Sigmoid colon (tissue), 7 donors: ENCODE measurements around the gene BCAT1. TPM values are rescaled to one million over a fixed set of nuclear protein-coding genes. Genes with fewer than 3 reads are reported as not detected.
"Not testable (repeated sequence)": the region's sequence is repeated elsewhere in the genome, so short reads cannot be mapped to it uniquely, and the experiment has no call there.

Experiments used
- DNase-seq: peaks from one replicate; pipeline ENCODE4 v3.0.0-alpha.2; 2019
- H3K27ac ChIP-seq, 4 donors: fragments of 200-600 bp; sonication (generic); one replicate each; pipeline ENCODE4 v1.5.1; 2016 to 2019; ENCODE audit warnings: mild to moderate bottlenecking in 1 of 4
- H3K27me3 ChIP-seq, 3 donors: fragments of 200-600 bp; sonication (generic); one replicate each; pipeline ENCODE4 v1.5.1; 2019; ENCODE audit warnings: mild to moderate bottlenecking in 1 of 3
- H3K36me3 ChIP-seq, 4 donors: fragments of 200-600 bp; sonication (generic); one replicate each; pipeline ENCODE4 v1.5.1; 2016 to 2019
- H3K4me1 ChIP-seq, 4 donors: fragments of 200-600 bp; sonication (generic); one replicate each; pipeline ENCODE4 v1.5.1; 2017 to 2019
- H3K4me3 ChIP-seq, 4 donors: fragments of 200-600 bp; sonication (generic); one replicate each; pipeline ENCODE4 v1.5.1; 2017 to 2019; ENCODE audit warnings: mild to moderate bottlenecking in 2 of 4, moderate library complexity in 1 of 4
- H3K9me3 ChIP-seq, 4 donors: fragments of 200-600 bp in 3 of 4; sonication (generic) in 3 of 4; one replicate each; pipeline versions ENCODE4 v1.5.1 to v1.6.1; 2013 to 2019
- CTCF ChIP-seq, 4 experiments: fragments of 450-650 bp in 3 of 4; fragments of 200-600 bp in 1 of 4; IDR thresholded peaks; one replicate each; pipeline ENCODE4 v1.5.1; 2016 to 2019; ENCODE audit warnings: antibody characterized with exemption in 4 of 4, mild to moderate bottlenecking in 3 of 4, moderate library complexity in 2 of 4
- EP300 ChIP-seq, 4 donors: sonication (generic); formaldehyde crosslinking; IDR thresholded peaks; one replicate each; pipeline ENCODE4 v1.6.1; 2017; ENCODE audit warnings: antibody characterized with exemption in 4 of 4
- POLR2A ChIP-seq, 2 donors: fragments of 450-650 bp; IDR thresholded peaks; one replicate each; pipeline ENCODE4 v1.6.1; 2016; ENCODE audit warnings: antibody characterized with exemption in 2 of 2, mild to moderate bottlenecking in 2 of 2, moderate library complexity in 2 of 2
- POLR2AphosphoS5 ChIP-seq, 4 donors: sonication (generic); formaldehyde crosslinking; IDR thresholded peaks; one replicate each; pipeline ENCODE4 v1.6.1; 2017; ENCODE audit warnings: antibody characterized with exemption in 4 of 4
- WGBS, 2 donors: extraction: QIAGEN DNeasy Blood & Tissue Kit; methylation state at CpG; one replicate each; pipeline ENCODE4 v1.1.7; 2013; 5-methylcytosine and 5-hydroxymethylcytosine counted together
- intact Hi-C: fragments of 100-400 bp; cut with DNase I; formaldehyde crosslinking; loops from one replicate; pipeline ENCODE4 v1.15.1; 2023
- polyA plus RNA-seq, 3 donors: library from polyadenylated mRNA; stranded (reverse); fragments of 200-250 nt; gene quantifications; one replicate each; pipeline ENCODE4 v1.2.3, GENCODE V29; 2013
- total RNA-seq, 4 donors: library from RNA; depleted of rRNA; stranded (reverse); fragments of >200 nt; gene quantifications; one replicate each; pipeline ENCODE4 v1.1.0, GENCODE V29; 2016
- donor health status: healthy with polysubstance abuse.
- donor health status: Bipolar disorder and iron deficiency.
- donor health status: healthy.

Gene BCAT1
- total and polyA plus RNA-seq, 7 donors = 2.1 to 20.3 (median 12.0) TPM

DNA sequence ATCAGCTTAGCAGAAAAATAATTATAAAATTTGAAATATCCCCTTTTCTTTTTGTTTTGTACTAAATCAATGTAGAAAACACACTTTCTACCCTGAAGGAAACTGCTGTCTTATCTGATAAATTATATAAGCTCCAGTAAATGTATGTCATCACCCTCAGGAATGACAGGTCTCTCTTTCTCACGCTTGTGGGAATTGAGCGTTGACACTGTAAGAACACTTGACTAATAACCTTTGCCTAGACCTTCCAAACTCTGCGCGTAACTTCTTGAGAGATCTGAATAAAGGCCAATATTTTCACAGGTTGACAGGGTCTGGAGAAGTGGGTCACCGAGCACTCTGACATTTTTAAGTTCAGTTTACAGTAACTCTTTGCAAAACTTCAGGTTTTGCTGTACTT lies 138.5 kb downstream of the BCAT1 start:
- no peaks in the 10 kb centered on the region for H3K36me3 ChIP-seq
- H3K9me3 ChIP-seq = no peaks in the 10 kb centered on the region
- H3K27me3 ChIP-seq = no peaks in the 10 kb centered on the region
- WGBS, 2 donors = 78 to 86% methylated on average over 5 of the region's 5 CpGs
- no peak for DNase-seq
- H3K4me3 ChIP-seq = no peak overlapping the region
- TF ChIP-seq POLR2AphosphoS5 (IDR thresholded peaks at IDR 0.05) (no peak), EP300 (IDR thresholded peaks at IDR 0.05) (no peak), CTCF (IDR thresholded peaks at IDR 0.05) (no peak), POLR2A (IDR thresholded peaks at IDR 0.05) (no peak)
- no peak overlapping the region for H3K27ac ChIP-seq
- intact Hi-C loops = no loop called here
- no peaks in the 10 kb centered on the region for H3K4me1 ChIP-seq

GRCh38 chr12:24809306-24809705 lies 139.6 kb downstream of the BCAT1 start:
- H3K36me3 ChIP-seq, H3K27ac ChIP-seq, H3K27me3 ChIP-seq, H3K9me3 ChIP-seq, H3K4me1 ChIP-seq, intact Hi-C loops, DNase-seq, H3K4me3 ChIP-seq: not testable (repeated sequence)
- 100% methylated on average over 1 of the region's 1 CpG for WGBS, 2 donors

DNA sequence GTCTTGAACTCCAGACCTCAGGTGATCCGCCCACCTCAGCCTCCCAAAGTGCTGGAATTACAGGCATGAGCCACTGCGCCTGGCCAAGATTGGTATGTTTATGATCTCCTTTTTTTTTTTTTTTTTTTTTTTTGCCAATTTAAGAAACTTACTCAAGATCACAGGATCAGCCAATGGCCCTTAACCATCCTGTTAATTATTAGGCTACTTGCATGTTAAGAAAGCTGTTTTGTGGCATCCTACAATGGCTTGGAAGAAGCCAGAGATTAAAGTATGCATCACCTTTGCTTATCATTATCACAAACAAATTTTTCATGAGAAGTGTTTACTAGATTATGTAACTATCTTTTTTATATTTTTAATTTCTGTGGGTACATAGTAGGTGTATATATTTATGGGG lies 140.2 kb downstream of the BCAT1 start:
- intact Hi-C loops = no loop called here
- Histone ChIP-seq H3K4me1 (no peaks in the 10 kb centered on the region), H3K4me3 (no peak overlapping the region), H3K36me3 (no peaks in the 10 kb centered on the region), H3K27me3 (no peaks in the 10 kb centered on the region), H3K9me3 (no peaks in the 10 kb centered on the region), H3K27ac (no peak overlapping the region)
- 93 to 96% methylated on average over 2 of the region's 2 CpGs for WGBS, 2 donors
- no peak for DNase-seq
- TF ChIP-seq CTCF (IDR thresholded peaks at IDR 0.05) = no peak
- TF ChIP-seq POLR2AphosphoS5 (IDR thresholded peaks at IDR 0.05) = no peak
- TF ChIP-seq EP300 (IDR thresholded peaks at IDR 0.05) = no peak
- no peak for TF ChIP-seq POLR2A (IDR thresholded peaks at IDR 0.05)

DNA sequence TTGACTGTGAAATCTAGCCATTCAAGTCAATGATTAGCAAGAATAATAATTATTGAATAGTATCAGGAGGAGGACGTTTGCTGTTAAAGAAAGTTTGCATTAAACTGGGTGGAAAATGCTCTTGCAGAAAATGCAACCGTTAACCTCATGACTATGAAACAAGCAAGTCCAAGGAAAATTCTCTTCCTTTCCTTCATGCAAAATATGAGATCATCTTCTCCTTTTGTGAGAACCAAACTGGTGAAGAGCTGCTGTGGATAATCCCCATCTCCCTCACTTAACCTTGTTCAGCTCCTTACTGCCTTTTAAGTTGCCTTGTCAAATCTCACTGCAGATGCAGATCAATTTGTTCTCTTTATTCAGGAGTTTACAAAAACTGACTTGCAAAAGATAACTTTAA lies 142.5 kb downstream of the BCAT1 start:
- intact Hi-C loops = no loop called here
- Histone ChIP-seq H3K4me3 (no peak overlapping the region), H3K27ac (no peak overlapping the region), H3K27me3 (no peaks in the 10 kb centered on the region), H3K4me1 (no peaks in the 10 kb centered on the region), H3K36me3 (no peaks in the 10 kb centered on the region), H3K9me3 (no peaks in the 10 kb centered on the region)
- WGBS, 2 donors = 69 to 85% methylated on average over 2 of the region's 2 CpGs
- no peak for DNase-seq
- TF ChIP-seq POLR2AphosphoS5 (IDR thresholded peaks at IDR 0.05) = no peak
- no peak for TF ChIP-seq EP300 (IDR thresholded peaks at IDR 0.05)
- TF ChIP-seq POLR2A (IDR thresholded peaks at IDR 0.05) = no peak
- TF ChIP-seq CTCF (IDR thresholded peaks at IDR 0.05) = no peak

- H3K27ac ChIP-seq = no peak overlapping the region
- no peaks in the 10 kb centered on the region for H3K4me1 ChIP-seq
- no peak for DNase-seq
- intact Hi-C loops = no loop called here
- no peaks in the 10 kb centered on the region for H3K27me3 ChIP-seq
- no peaks in the 10 kb centered on the region for H3K9me3 ChIP-seq
- WGBS, 2 donors = 48 to 77% methylated on average over 5 of the region's 5 CpGs
- no peak overlapping the region for H3K4me3 ChIP-seq
- no peaks in the 10 kb centered on the region for H3K36me3 ChIP-seq
- TF ChIP-seq EP300 (IDR thresholded peaks at IDR 0.05) = no peak
Observed at GRCh38 chr12:24803430-24804245, 145.3 kb downstream of the BCAT1 start.

- no peak overlapping the region for H3K27ac ChIP-seq
Observed at GRCh38 chr12:24798335-24798734, 150.6 kb downstream of the BCAT1 start.

More at GRCh38 chr12:24798335-24798734, 150.6 kb downstream of the BCAT1 start:
- Histone ChIP-seq H3K4me3 (no peak overlapping the region), H3K36me3 (no peaks in the 10 kb centered on the region), H3K9me3 (no peaks in the 10 kb centered on the region), H3K4me1 (no peaks in the 10 kb centered on the region), H3K27me3 (no peaks in the 10 kb centered on the region)
- intact Hi-C loops = no loop called here
- no peak for TF ChIP-seq POLR2AphosphoS5 (IDR thresholded peaks at IDR 0.05)
- TF ChIP-seq EP300 (IDR thresholded peaks at IDR 0.05) = no peak
- no peak for TF ChIP-seq CTCF (IDR thresholded peaks at IDR 0.05)
- no peak for TF ChIP-seq POLR2A (IDR thresholded peaks at IDR 0.05)
- DNase-seq = no peak
